Mucosa of gallbladder (tissue), 1 donor: Measurements from ENCODE around the gene PLEKHA8. TPM values are rescaled to one million over a fixed set of nuclear protein-coding genes. Genes with fewer than 3 reads are reported as not detected.
A peak's percentile ranks its signal among the peaks of the same experiment; 100 is the strongest.

Experiments used
- DNase-seq: peaks from one replicate; pipeline ENCODE4 v3.0.0-alpha.2; 2020; ENCODE audit warnings: low spot score
- total RNA-seq: library from RNA; stranded (reverse); gene quantifications from one replicate; pipeline ENCODE4 v1.2.1, GENCODE V29; 2021
- donor health status: DM: no; HTN: no; CAD: no.

The PLEKHA8 gene
- total RNA-seq, 1 donor from 2014 or later: 11.9 TPM

DNA sequence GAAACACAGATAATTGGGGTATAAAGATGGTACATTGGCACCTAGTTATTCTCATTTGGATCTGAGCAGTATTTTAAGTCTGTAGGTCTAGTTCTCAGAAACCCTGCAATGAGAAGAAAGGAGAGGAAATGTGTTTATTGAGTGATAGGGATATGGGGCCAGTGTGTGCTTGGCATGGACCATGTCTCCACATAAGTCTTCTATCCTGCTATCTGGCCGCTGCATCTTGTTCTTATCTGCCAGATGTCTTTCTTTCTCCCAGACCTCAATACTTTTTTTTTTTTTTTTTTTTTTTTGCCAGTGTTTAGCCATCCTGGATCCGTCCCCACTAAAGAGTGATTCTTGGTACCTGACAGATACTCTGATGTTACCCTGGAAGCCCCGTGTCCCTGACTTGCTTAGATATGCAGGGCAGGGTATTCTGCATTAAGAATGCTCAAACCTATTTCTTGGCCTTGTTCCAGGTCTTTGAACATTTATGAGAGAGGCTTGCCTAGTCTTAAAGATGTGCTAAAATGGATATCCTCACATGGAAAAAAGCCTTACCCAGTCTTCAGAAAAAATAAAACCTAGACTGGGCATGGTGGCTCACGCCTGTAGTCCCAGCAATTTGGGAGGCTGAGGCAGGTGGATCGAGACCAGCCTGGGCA lies 116.6 kb downstream of the PLEKHA8 start:
- no peak for DNase-seq

- no peak for DNase-seq
Measured at GRCh38 chr7:30145426-30145970, 117.3 kb downstream of the PLEKHA8 start.

DNA sequence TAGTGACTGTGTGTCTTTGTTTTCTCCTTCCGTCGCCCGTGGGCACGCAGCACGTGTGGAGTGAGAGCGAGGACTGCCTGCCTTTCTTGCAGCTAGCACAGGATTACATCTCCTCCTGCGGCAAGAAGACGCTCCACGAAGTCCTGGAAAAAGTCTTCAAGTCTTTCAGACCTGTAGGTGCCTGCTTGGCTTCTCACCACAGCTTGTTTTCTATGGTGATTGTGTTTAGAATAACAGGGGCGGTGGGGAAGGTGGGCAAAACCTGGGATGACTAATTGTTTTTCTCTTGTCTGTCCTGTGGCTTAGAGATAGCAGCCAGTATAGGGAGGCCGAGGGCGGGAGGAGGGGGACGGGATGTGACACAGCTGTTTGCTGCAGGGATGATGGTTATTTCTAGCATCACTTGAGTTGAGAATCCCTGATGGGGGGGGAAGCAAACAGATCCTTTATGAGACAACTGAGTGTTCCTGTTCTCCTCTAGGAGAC lies 118.0 kb downstream of the PLEKHA8 start:
- no peak for DNase-seq

- no peak for DNase-seq
Measured at GRCh38 chr7:30147223-30147622, 119.0 kb downstream of the PLEKHA8 start.

DNA sequence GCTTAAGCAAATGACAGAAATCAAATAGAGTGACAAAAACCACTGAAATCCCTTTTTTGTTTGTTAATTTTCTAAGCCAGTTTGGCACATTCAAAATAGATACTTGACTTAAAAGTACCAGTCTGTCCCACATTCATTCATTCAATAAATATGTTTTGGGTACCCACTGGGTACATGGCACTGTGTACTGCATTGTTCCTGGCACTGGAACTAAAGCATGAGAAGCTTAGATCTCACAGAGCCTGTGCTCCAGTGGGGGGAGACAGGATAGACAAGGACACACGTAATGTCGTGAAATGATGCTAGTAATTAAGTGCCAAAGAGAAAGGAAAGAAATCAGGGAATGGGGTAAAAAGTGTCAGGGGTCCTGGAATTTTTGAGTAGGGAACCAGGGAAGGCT lies 119.6 kb downstream of the PLEKHA8 start:
- no peak for DNase-seq

GRCh38 chr7:30148426-30148825 lies 120.2 kb downstream of the PLEKHA8 start:
- no peak for DNase-seq

DNA sequence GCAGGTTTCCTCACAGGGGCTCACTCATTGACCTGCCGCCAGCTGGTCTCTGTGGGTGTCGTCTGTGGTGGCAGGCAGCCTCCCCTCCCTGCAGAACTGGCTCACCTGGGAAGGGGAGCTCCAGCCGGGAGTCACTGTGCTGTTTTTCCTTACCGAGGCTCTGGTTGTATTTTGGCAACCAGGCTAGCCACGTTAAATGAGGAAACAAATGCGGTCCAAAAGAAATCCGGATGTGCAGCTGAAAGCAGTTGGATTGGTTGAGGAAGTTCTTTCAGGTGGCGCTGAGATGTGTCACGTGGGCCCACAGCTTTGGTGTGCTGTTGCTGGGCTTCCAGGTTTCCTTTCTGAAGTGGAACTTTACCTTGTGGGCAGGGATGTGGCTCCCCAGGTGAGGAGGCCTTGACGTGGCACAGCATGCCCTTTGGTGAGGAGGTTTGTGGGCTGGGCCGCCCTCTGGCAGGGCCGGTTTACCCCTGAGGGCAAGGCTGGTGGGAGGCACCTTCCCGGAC lies 120.8 kb downstream of the PLEKHA8 start:
- DNase-seq: no peak

- DNase-seq: no peak
Measured at GRCh38 chr7:30149640-30150272, 121.5 kb downstream of the PLEKHA8 start.

DNA sequence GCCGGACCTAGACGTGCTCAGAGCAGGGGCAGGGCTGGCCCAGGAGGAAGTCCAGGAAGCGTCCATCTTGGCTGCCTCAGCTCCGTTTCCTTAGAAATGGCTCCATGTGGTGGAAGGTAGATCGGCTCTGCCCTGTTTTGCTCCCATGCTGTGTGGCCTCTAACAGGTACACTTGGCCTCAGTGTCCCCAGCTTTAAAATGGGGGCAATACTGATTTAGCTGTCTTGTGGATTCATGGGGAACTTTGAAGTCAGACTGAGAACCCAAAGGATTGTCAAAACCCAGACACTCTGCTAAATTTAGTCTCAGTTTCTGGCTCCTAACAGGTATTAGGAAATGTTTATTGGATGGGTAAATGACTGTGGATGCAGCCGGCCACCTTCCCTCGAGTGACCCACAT lies 122.5 kb downstream of the PLEKHA8 start:
- DNase-seq: no peak

DNA sequence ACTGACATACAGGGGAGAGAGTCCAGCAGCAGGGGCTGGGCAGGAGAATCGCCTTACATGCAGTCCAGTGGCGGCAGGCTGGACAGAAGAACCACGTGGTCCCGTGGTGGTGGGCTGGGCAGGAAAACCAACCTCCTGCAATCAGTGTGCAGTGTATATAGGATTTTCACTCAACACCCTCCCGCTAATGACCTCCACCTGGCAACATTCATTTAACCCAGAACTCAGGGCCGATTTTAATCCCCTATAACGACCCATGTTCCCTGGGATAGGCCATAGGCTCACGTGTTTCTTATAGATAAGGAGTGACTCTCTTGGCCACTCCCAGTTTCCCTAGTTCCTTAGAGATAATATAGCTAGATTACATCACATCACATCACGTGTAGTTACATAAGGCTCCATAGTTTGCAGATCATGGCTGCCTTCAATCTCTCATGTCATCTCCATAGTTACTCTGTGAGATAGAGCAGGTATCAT lies 125.9 kb downstream of the PLEKHA8 start:
- DNase-seq: no peak

DNA sequence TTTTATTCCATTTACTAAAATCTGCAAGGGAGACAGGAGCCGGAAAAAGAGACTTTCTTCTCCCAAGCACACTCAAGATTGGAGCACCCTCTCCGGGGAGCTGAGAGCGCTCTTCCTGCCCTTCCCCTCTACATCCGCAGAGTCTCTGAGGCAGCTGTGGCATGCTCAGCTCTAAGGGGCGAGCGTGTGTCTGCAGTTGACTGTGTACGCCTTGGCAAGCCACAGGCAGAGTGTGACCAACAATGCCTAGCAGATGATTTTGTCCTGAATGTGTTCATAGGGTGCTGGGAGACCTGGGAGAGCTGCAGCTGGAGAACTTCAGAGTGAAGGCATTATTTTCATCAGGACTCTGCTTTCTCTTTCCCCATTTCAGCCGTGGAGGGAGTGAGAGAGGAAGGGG lies 127.3 kb downstream of the PLEKHA8 start:
- no peak for DNase-seq

GRCh38 chr7:30157204-30157603 lies 129.0 kb downstream of the PLEKHA8 start:
- no peak for DNase-seq

DNA sequence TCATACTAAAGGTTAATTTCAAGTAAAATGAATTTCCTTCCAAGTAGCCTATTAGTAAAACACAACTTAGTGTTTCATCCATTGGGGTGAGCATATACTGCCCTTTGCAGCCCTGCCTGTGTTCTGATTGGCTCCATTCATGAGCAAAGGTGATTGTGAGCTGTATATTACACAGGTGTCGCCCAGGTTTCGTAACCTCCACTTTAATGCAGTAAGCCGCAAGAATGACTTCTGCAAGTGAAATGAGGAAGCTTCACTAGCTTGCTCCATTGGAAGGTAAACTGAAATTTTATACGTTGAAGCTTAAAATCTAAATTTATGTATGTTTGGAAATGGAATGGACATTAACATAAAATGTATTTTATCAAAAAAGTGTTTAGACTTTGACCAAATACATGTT lies 131.0 kb downstream of the PLEKHA8 start:
- no peak for DNase-seq

- DNase-seq: no peak
Measured at GRCh38 chr7:30159698-30160143, 131.5 kb downstream of the PLEKHA8 start.

- DNase-seq: no peak
Measured at GRCh38 chr7:30160329-30160728, 132.1 kb downstream of the PLEKHA8 start.

- no peak for DNase-seq
Measured at GRCh38 chr7:30162133-30162532, 133.9 kb downstream of the PLEKHA8 start.

DNA sequence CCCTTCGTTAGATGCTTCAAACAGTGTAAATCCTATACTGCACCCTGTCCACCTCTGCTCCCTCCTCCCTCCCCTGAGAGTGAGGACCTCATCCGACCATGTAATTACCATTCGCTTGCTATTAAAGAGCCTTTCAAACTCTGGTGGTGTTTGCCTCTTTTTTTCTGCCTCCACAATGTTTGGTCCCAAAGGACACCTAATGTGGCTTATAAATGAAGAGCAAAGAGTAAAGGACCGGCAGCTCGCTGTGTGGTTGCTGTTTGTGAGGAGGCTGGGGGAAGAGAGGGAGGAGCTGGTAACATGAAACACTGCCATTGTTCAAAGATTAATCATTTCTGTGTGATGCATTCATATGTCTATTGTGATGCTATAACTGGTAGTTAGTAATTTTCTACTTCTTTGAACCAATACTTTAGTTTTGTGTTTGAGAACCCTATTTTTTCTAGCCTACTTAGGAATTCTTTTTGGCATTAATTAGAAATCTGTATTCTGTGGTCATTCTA lies 134.5 kb downstream of the PLEKHA8 start:
- DNase-seq: no peak

DNA sequence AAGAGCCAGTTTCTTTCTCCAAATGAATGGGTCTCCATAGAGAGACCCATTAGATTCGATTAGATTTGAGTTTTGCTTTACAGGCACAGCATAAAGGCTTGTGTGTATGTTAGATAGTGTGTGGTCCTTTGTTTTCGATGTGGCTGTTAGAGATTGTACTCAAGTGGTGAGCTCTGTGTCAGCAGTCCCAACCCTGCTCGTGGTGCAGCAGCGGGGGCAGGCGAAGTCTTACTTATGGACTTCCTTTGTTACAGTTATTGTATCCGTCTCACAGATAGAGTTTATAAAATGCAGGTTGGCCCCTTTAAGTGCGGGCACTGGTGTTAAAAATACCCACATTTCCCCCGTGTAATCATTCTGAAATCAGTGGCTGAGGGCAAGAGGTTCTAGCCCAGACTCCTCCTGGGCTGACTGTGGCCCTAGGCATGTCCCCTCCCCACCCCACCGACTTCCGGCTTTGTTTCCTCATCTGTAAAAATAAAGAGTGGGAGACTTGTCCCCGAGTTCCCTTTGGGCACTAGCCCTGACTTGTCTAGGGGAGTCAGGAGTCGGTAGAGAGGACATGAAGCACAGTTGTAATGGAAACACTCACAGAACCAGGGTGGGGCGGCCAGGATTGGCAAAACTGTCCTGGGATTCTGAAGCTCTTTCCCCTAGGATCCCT lies 135.2 kb downstream of the PLEKHA8 start:
- DNase-seq: peak; percentile 30

DNA sequence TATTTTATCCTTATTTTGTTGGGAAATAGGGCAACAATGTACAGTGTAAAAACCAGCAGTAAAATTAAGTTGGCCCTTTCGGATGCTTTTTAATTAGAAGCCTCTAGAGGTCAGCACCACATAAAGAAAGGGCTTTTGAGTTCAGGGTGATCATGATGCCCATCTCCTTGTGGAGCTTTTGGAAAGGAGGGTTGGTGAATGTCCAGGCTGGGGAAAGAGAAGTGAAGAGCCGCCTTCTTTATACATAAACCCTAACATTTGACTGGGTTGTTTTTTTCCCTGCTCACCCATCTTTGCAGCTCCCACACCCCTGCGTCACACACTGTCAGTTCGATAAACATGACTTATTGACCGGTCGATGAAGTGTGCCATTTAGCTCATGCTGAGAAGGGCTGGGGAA lies 136.4 kb downstream of the PLEKHA8 start:
- DNase-seq: peak; percentile 26

GRCh38 chr7:30165590-30165989 lies 137.4 kb downstream of the PLEKHA8 start:
- no peak for DNase-seq

GRCh38 chr7:30166155-30166840 lies 138.1 kb downstream of the PLEKHA8 start:
- no peak for DNase-seq

GRCh38 chr7:30166841-30167235 lies 138.6 kb downstream of the PLEKHA8 start:
- DNase-seq: no peak
